Endothelial cell of umbilical vein (primary cell): ENCODE measurements around the gene ZNF383.
"Not testable (repeated sequence)": the region's sequence is repeated elsewhere in the genome, so short reads cannot be mapped to it uniquely, and the experiment has no call there.

ENCODE experiments used
- EZH2 ChIP-seq: IDR thresholded peaks from 2 replicates; pipeline ENCODE4 v1.6.1; 2012; ENCODE audit warnings: borderline replicate concordance, low read depth, mild to moderate bottlenecking, moderate library complexity, low read length, inconsistent platforms; ENCODE audit not compliant: severe bottlenecking
- FOS ChIP-seq: IDR thresholded peaks from 2 replicates; pipeline ENCODE4 v1.6.1; 2011; ENCODE audit warnings: mild to moderate bottlenecking, low read length, moderate library complexity, borderline replicate concordance; ENCODE audit not compliant: insufficient read depth
- GATA2 ChIP-seq: IDR thresholded peaks from 2 replicates; pipeline ENCODE4 v1.7.0; 2011; ENCODE audit warnings: low read depth, mild to moderate bottlenecking, moderate library complexity, mixed read lengths, low read length; ENCODE audit not compliant: insufficient read length, insufficient read depth
- JUN ChIP-seq: IDR thresholded peaks from 2 replicates; pipeline ENCODE4 v1.6.1; 2011; ENCODE audit warnings: borderline replicate concordance, low read depth; ENCODE audit not compliant: insufficient read length, insufficient read depth
- POLR2A ChIP-seq: IDR thresholded peaks from 2 replicates; pipeline ENCODE4 v1.6.1; 2012; ENCODE audit warnings: low read depth, mild to moderate bottlenecking, control low read depth, low read length
- POLR2AphosphoS5 ChIP-seq: IDR thresholded peaks from 2 replicates; pipeline ENCODE4 v1.6.1; 2012; ENCODE audit warnings: low read depth, mild to moderate bottlenecking, control low read depth, low read length, moderate library complexity; ENCODE audit not compliant: insufficient read depth
- TF ChIP-seq, protein P1 (sequence below): IDR thresholded peaks from 2 replicates; pipeline ENCODE4 v1.6.1; 2011; ENCODE audit not compliant: insufficient read depth, insufficient read length
- TF ChIP-seq, protein P2 (sequence below), 2 donors: IDR thresholded peaks; 1 replicate in 1 of 2; 2 replicates in 1 of 2; pipeline ENCODE4 v1.5.1; 2011; ENCODE audit warnings: low read length in 2 of 2, mild to moderate bottlenecking in 2 of 2, moderate library complexity in 2 of 2, control low read depth in 1 of 2, inconsistent platforms in 1 of 2, low read depth in 1 of 2; ENCODE audit not compliant: insufficient read depth in 1 of 2; ENCODE audit errors: extremely low read depth in 1 of 2

DNA sequence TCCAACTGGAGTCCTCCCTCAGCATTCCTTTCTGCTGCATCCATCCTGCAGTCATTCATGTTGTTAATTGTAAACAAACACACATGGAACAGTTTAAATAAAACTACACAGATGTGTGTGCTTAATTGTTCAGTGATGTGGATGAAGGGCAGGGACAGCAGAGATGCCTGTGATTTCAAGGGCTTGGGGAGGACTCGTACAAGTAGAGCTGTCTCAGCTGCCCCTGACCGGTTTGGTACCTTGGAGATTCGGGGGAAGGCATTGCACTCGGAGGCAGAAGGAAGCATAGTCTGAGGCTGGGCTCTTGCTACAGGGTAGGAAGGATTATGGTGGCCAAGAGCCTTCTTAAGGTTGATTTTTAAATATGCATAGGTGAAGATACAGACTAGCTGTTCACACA is 49.7 kb downstream of the ZNF383 start:
- not testable (repeated sequence) for TF ChIP-seq EZH2, POLR2A, GATA2, JUN, POLR2AphosphoS5, FOS
- TF ChIP-seq, protein P1, sequence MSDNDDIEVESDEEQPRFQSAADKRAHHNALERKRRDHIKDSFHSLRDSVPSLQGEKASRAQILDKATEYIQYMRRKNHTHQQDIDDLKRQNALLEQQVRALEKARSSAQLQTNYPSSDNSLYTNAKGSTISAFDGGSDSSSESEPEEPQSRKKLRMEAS: not testable (repeated sequence)
- TF ChIP-seq, protein P2, sequence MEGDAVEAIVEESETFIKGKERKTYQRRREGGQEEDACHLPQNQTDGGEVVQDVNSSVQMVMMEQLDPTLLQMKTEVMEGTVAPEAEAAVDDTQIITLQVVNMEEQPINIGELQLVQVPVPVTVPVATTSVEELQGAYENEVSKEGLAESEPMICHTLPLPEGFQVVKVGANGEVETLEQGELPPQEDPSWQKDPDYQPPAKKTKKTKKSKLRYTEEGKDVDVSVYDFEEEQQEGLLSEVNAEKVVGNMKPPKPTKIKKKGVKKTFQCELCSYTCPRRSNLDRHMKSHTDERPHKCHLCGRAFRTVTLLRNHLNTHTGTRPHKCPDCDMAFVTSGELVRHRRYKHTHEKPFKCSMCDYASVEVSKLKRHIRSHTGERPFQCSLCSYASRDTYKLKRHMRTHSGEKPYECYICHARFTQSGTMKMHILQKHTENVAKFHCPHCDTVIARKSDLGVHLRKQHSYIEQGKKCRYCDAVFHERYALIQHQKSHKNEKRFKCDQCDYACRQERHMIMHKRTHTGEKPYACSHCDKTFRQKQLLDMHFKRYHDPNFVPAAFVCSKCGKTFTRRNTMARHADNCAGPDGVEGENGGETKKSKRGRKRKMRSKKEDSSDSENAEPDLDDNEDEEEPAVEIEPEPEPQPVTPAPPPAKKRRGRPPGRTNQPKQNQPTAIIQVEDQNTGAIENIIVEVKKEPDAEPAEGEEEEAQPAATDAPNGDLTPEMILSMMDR (IDR thresholded peaks at IDR 0.05; ENCODE audit: extremely low read depth in 1 of 2, insufficient read depth in 1 of 2, low read depth in 1 of 2, low read length in 2 of 2): not testable (repeated sequence)
